ENCODE results near the gene COL5A1. TPM values are rescaled to one million over a fixed set of nuclear protein-coding genes. Genes with fewer than 3 reads are reported as not detected.
"Not testable (repeated sequence)": the region's sequence is repeated elsewhere in the genome, so short reads cannot be mapped to it uniquely, and the experiment has no call there.

COL5A1 gene
- total RNA-seq, 4 donors from 2014 or later = 51.9 to 78.3 (median 62.4) TPM

GRCh38 chr9:134855231-134855899 lies 213.8 kb downstream of the COL5A1 start:
- DNase-seq (ENCODE audit: low spot score in 2 of 2) = no peak
- H3K27ac ChIP-seq = no peak overlapping the region
- H3K4me3 ChIP-seq = no peak overlapping the region
- peaks cover 0 to 7% (median 0%) of the 10 kb centered on the region in 4 donors for H3K4me1 ChIP-seq
- H3K9me3 ChIP-seq = peaks cover 0 to 24% (median 0%) of the 10 kb centered on the region in 4 donors
- 84 to 86% methylated on average over 15 to 18 of the region's 18 CpGs for WGBS, 2 donors
- TF ChIP-seq CTCF (IDR thresholded peaks at IDR 0.05) (no peak), EP300 (IDR thresholded peaks at IDR 0.05) (no peak), POLR2A (IDR thresholded peaks at IDR 0.05) (no peak)
- H3K36me3 ChIP-seq = no peaks in the 10 kb centered on the region
- no peaks in the 10 kb centered on the region for H3K27me3 ChIP-seq

GRCh38 chr9:134855900-134856377 lies 214.3 kb downstream of the COL5A1 start:
- Histone ChIP-seq H3K36me3 (no peaks in the 10 kb centered on the region), H3K27me3 (no peaks in the 10 kb centered on the region), H3K4me3 (no peak overlapping the region), H3K4me1 (peaks cover 0 to 7% (median 0%) of the 10 kb centered on the region in 4 donors), H3K9me3 (peaks cover 0 to 21% (median 0%) of the 10 kb centered on the region in 4 donors), H3K27ac (no peak overlapping the region)
- no peak for DNase-seq (ENCODE audit: low spot score in 2 of 2)
- TF ChIP-seq CTCF (IDR thresholded peaks at IDR 0.05) = no peak
- TF ChIP-seq EP300 (IDR thresholded peaks at IDR 0.05) = no peak
- TF ChIP-seq POLR2A (IDR thresholded peaks at IDR 0.05) = no peak
- WGBS, 2 donors = 84 to 87% methylated on average over 9 of the region's 9 CpGs

- WGBS, 2 donors = 92 to 94% methylated on average over 2 of the region's 2 CpGs
- H3K27me3 ChIP-seq; H3K27ac ChIP-seq; H3K4me1 ChIP-seq; H3K36me3 ChIP-seq; DNase-seq (ENCODE audit: low spot score in 2 of 2); H3K4me3 ChIP-seq: not testable (repeated sequence)
- H3K9me3 ChIP-seq = peaks cover 0 to 26% (median 0%) of the 10 kb centered on the region in 4 donors
Observed at GRCh38 chr9:134857451-134857850, 215.8 kb downstream of the COL5A1 start.

DNA sequence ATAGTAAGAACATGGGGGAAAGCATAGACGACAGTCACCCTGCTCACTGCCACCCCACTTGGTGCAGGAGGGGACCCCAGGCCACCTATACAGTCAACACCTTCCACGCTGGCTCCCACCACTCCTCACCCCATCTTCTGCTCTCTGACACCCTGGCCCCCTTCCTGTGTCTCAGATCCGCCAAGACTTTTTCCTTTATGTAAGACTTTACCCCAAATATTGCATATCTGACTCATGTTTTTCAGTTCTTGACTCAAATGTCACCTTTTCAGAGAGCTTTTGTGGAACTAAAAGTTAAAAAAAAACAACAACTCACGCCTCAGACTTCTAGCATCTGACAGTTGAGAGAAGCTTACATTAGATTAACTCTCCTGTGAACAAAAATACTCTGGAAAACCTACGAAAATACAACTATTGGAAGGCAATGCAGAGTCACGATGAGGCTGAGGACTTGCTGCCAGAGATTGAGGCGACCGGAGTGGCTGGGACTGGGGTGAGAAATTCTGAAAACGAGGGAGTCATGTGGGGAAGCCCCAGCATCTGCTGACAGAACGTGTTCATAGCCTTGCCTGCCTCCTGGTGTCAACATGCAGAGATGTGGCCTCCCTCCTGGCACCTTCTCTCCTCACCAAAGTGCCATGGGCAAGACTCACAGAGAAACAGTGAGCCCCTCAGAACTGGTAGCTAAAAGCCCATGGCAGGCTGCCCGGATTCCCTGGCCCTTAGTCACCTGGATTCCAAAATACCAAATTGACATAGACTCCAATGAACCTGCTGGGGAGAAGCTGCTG lies 216.6 kb downstream of the COL5A1 start:
- Histone ChIP-seq H3K4me1 (peaks cover 0 to 3% (median 0%) of the 10 kb centered on the region in 4 donors), H3K36me3 (no peaks in the 10 kb centered on the region), H3K9me3 (peaks cover 0 to 26% (median 0%) of the 10 kb centered on the region in 4 donors), H3K4me3 (no peak overlapping the region), H3K27ac (no peak overlapping the region), H3K27me3 (no peaks in the 10 kb centered on the region)
- 70 to 76% methylated on average over 11 of the region's 11 CpGs for WGBS, 2 donors
- DNase-seq (ENCODE audit: low spot score in 2 of 2) = no peak
- no peak for TF ChIP-seq POLR2A (IDR thresholded peaks at IDR 0.05)
- no peak for TF ChIP-seq EP300 (IDR thresholded peaks at IDR 0.05)
- TF ChIP-seq CTCF (IDR thresholded peaks at IDR 0.05) = no peak

DNA sequence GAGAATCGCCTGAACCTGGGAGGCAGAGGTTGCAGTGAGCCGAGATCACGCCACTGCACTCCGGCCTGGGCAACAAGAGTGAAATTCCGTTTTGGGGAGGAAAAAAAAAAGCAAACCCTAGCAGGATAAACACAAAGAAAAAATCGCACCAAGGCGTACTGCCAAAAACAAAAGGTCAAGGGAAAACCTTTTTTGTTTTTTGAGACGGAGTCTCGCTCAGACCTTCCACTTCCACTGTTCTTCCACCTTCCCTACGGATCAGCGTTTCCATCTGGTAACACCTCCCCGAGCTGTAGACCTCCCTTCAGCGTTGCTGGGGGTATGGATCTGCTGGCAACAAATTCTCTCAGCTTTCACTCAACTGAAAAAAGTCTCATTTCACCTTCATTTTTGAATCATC lies 218.9 kb downstream of the COL5A1 start:
- no peak for TF ChIP-seq POLR2A (IDR thresholded peaks at IDR 0.05)
- peak in 1 of 2 donors; percentile 25 for TF ChIP-seq EP300 (IDR thresholded peaks at IDR 0.05)
- Histone ChIP-seq H3K4me1 (peaks cover 0 to 10% (median 0%) of the 10 kb centered on the region in 4 donors), H3K4me3 (no peak overlapping the region), H3K36me3 (no peaks in the 10 kb centered on the region), H3K27ac (no peak overlapping the region), H3K9me3 (peaks cover 0 to 26% (median 0%) of the 10 kb centered on the region in 4 donors), H3K27me3 (no peaks in the 10 kb centered on the region)
- DNase-seq (ENCODE audit: low spot score in 2 of 2) = no peak
- 75 to 80% methylated on average over 13 of the region's 13 CpGs for WGBS, 2 donors

Measured in tibial nerve (tissue), 4 donors.